Measurements from ENCODE around the gene PCDH1.

DNA sequence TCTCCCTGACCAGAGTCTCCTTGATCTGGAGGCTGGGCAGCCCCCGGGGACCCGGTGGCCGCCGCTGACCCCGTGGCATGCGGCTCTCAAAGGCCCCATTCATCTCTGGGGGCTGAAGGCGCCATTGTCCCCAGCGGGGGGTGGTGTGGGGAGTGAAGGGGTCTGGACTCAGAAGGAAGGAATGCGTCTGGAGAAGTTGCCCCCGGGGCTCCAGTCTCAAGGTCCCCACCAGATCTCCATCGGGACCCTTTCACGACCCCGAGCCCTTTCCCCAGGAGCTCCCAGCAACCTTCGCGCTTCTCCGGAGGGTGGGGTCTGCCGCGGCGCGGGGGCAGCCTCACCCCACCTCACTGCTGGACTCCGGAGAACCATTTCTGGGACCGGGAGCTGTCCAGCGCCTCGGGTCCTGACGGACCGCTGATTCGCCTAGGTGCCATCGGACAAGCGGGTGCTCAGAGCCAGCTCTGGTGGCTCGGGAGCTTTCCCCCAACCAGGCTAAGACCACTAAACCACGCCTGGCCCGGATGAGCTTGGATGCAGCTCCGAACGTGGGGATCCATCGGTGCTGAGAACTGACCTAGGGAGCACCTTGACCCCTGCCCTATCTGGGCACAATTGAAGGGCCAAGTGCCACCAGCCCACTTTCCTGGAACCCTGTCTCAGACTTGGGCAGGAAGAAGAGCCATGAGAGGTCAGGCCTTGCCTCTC, 5.1 kb upstream of the PCDH1 start:
- TF ChIP-seq CTCF (conservative IDR thresholded peaks at IDR 0.05; ENCODE audit: low read length) (no peak), EZH2phosphoT487 (IDR thresholded peaks at IDR 0.05; ENCODE audit: borderline replicate concordance) (no peak)
